NCI-H524 (cell line): ENCODE results near the gene FYTTD1.
A peak's percentile ranks its signal among the peaks of the same experiment; 100 is the strongest.
"Not testable (repeated sequence)": the region's sequence is repeated elsewhere in the genome, so short reads cannot be mapped to it uniquely, and the experiment has no call there.

Experiments
- DNase-seq, 2 experiments: peaks; one replicate each; lab custom pipeline; 2025; lab: John Stamatoyannopoulos, UW

The FYTTD1 gene, protein sequence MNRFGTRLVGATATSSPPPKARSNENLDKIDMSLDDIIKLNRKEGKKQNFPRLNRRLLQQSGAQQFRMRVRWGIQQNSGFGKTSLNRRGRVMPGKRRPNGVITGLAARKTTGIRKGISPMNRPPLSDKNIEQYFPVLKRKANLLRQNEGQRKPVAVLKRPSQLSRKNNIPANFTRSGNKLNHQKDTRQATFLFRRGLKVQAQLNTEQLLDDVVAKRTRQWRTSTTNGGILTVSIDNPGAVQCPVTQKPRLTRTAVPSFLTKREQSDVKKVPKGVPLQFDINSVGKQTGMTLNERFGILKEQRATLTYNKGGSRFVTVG

DNA sequence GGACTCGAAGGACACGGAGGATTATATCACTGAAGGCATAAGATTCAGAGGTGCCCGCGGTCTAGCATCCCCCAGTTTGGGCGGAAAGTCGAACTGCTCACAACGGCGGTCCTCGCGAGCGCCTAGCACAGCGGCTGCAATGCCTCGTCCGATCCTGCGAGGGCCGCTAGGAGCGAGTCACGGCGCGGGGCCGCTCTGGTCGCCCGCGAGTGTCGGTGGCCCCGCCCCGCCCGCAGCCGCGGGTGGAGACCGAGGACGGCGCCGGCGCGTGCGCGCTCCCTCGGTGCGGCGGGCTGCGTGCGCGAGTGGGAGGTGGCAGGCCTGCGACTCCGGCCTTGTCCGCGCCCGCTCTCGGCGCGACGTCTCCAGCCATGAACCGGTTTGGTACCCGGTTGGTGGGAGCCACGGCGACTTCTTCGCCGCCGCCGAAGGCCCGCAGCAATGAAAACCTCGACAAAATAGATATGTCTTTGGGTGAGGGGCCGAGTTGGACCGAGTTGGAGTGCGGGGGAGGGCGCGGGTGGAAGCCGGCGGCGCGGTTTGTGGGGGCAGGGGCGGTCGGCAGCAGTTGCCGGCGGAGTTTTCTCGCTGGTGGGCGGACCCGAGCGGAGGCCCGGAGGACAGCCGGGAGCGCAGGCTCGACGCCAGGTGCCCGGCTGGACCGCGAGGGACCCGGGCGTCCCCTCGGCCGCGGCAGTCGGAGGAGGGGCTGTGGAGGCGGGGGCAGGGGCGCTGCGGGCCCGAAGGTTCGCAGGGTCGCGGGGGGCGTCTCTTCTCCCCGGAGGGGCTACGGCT lies at the start of gene FYTTD1:
Gene FYTTD1, plus strand, starts transcription at position 283 of the 795 bp plus-strand sequence. Its CDS starts 89 bp downstream, at position 372.
- DNase-seq = peak; percentile 87 to 96

DNA sequence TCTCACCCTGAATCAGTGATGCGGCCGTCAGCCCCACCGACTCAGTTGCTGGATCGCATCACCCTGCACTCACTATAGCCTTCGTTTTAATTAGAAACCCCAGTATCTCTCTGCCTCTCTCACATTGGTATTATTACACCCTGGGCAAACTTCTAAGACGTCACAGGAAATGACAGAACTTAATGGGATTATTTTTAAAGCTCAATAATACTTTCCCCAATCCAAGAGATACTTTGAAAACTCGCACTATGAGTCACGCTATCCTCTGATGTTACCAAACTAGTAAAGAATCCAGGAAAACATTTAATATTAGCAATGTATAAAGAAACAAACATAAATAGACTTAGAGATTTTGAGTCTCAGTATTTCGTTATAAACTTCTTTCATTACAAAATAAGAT lies 49.6 kb upstream of the FYTTD1 start:
- DNase-seq = no peak

DNA sequence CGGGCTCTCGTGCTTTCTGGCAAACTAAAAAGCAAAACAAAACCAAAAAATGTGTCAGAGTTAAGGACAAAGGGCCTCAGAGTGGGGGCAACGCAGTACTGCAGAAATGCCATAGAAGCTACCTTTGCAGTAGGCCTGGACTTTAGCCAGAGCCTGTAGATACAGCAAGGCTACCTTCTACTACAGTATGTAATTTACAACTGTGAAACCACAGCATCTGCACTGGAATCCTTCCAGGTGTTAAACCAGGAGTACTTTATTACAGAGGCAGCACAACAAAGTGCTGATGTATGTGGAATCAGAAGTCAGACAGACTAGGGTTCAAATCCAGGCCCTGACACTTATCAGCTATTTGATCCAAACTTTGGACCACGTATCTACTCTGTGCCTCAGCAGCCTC lies 47.8 kb upstream of the FYTTD1 start:
- no peak for DNase-seq

DNA sequence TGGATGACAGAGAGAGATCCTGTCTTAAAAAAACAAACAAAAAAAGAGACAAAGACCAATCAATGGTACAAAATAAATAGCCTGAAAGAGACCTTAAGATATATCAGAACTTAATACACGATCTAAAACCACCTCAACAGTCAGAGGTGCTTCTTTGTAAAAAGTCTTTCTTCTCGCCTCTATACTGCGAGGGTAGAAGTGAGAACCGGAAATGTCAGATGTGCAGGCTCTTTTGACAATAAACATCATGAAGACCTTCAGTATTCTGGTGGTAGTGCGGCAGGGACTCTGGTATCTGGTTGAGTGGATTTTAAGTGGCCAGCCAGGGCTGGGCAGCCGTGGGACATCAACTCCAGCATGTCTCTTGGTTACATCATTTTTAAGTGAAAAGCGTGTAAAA lies 43.0 kb upstream of the FYTTD1 start:
- DNase-seq = no peak

DNA sequence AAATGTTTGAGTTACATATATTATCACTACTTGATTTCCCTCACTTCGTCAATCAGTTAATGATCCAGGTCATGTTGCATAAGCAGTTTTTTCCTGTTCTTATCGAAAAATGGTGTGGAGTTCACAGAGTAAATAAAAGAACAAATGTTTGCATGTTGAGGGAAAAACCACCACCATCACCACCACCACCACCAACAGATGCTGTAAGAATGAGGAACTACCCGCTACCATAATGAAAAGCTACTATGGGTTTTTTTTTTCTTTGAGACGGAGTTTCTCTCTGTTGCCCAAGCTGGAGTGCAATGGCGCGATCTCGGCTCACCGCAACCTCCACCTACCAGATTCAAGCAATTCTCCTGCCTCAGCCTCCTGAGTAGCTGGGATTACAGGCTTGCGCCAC lies 40.5 kb upstream of the FYTTD1 start:
- no peak for DNase-seq

DNA sequence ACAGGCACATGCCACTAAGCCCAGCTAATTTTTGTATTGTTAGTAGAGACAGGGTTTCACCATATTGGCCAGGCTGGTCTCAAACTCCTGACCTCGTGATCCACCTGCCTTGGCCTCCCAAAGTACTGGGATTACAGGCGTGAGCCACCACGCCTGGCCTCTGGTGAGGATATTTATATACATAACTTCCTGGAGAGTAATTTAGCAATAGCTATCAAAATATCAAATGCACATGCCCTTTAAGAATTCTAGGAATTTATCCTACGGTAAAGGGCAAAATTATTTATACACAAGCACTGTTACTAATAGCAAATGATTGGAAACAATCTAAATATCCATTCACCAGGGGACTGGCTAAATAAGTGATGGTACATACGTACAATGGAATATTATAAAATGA lies 38.7 kb upstream of the FYTTD1 start:
- not testable (repeated sequence) for DNase-seq

DNA sequence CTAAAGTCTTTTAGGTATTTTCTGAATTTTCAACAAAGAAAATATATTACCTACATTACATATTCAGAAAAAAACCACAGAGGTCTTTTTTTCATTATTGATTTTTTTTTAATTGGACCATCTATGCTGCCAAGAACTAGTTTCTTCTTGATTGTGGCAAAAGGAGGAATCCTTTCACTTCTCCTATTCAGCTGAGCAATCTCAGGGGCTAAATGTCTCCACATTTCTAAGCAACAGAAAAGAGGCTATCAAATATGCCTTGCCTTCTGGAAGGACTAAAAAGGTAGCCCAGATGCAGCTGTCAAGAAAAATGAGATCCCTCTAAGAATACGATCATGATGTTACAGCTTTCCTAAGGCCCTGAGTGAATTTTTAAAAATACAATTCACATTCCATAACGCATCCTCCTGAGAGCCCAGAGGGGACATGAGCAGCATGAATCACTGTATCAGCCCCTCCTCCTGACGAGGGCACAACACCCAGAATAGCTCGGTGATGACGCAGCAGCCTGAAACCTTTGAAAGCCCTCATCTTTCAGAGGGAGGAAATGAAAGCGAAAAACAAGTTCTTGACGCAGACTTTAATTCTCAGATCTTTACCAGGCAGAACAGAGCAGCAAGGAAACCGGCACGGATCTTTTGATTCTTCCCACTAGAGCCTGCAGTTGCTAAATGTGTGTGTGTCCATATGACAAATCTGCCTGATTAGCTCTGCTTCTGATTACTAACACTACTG lies 37.5 kb upstream of the FYTTD1 start:
- peak in 1 of 2 experiments; percentile 43 for DNase-seq

DNA sequence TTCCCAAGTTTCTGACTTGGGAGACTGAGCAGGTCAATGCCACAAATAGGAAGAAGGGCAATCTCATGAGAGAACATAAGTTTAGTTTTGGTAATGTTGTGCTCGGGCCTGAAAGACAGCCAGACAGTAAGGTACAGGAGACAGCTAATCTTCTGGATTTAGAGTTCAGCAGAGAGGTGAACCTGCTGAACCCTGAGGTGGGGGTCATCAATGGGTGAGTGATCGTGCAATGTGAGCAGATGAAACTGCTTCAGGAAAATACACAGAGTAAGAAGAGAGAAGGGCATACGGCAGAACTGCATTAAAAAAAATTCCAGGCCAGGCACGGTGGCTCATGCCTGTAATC lies 36.2 kb upstream of the FYTTD1 start:
- DNase-seq = no peak

DNA sequence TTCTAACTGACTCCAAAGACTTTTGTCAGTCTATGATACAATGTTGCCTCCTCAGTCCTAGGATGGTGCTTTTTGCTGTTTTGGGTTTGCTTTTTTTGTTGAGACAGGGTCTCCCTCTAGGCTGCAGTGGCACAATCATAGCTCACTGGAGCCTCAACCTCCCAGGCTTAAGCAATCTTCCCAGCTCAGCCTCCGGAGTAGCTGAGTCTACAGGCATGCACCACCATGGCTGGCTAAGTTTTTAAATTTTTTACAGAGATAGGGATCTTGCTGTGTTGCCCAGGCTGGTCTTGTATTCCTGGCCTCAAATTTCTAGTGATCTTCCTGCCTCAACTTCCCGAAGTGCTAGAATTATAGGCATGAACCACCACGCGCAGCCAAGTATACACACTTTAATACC lies 35.4 kb upstream of the FYTTD1 start:
- DNase-seq = no peak

DNA sequence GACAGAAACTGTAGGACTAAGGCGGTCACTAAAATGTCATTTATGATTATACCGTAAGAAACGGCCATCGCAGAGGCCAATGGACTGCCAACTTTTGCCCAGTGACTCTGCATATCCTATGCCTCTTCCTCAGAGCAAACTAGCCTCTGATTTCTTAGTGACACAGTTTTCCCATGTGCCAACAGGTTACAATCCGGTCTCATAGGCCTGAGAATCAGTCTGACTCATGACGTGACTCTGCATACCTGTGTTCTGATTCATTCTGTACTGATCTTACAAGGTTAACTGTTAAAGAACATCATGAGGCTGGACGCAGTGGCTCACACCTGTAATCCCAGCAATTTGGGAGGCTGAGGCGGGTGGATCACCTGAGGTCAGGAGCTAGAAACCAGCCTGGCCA lies 30.8 kb upstream of the FYTTD1 start:
- DNase-seq = no peak

DNA sequence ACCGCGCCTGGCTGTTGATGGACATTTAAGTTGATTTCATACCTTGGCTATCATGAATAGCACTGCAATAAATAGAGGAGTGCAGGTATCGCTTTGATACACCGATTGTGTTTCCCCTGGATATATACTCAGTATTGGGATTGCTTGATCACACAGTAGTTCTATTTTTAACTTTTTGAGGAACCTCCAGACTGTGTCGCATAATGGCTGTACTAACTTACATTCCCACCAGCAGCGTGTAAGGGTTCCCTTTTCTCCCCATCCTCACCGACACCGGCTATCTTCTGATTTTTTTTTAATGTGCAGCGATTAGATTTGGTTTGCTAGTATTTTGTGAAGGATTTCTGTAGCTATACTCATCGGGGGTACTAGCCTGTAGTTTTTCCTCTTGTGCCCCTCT lies 29.0 kb upstream of the FYTTD1 start:
- no peak for DNase-seq

DNA sequence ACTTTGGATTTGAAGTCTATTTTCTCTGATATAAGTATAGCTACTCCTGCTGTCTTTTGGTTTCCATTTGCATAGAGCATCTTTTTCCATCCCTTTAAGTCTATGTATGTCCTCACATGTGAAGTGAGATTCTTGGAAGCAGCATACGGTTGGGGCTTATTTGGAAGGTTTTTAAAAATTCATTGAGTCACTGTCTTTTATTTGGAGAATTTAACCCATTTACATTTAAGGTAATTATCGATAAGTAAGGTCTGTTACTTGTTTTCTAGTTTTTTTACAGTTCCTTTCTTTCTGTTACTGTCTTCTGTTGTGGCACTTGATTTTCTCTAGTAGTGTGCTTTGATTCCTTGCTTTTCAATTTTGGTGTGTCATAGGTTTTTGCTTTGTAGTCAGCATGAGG lies 26.9 kb upstream of the FYTTD1 start:
- no peak for DNase-seq

DNA sequence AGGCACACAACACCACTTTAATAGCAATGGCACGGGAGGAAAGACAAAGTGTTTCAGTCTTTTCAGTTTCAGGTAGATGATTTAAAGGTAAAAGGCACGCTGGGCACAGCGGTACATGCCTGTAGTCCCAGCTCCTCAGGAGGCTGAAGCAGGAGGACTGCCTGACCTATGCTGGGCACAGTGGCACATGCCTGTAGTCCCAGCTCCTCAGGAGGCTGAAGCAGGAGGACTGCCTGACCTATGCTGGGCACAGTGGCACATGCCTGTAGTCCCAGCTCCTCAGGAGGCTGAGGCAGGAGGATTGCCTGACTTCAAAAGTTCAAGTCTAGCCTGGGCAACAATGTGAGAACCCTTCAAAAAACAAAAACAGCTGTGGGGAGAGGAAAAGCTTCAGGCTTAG lies 21.8 kb upstream of the FYTTD1 start:
- peak in 1 of 2 experiments; percentile 16 for DNase-seq

DNA sequence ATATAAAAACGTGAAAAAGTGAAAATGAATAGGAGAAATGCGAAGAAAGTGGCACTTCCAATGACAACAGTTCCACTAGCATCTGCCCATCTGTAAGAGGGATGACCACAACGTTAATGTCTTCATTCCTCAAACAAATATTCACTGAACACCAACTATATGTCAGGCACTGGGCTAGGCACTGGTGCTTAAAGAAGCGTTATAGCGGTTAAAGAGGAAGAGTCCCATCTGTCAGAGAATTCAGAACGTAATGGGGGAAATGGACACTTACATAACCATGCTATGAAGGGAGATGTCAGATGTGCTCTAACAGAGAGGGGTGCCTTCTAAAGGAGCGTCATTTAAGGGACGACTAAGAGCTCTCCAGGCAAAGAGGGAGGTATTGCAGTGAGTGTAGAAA lies 21.2 kb upstream of the FYTTD1 start:
- DNase-seq = peak; percentile 32 to 62

DNA sequence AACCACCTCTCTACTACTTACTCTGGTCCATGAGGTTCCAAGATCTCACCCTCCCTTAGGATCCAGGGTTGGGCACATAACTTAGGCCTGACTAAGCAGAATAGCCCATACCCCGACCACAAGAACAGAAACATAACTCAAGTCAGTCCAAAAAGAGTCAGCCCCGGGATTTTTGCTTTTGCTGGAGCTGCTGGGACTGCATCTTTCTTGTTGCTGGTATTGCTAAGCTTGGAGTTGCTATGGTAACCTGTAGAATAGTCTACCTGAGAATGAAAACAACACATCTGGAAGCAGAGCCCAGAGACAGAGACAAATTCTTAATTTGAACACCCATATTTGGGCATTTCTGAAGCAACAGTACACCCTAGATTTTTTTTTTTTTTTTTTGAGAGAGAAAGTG lies 19.5 kb upstream of the FYTTD1 start:
- DNase-seq = peak in 1 of 2 experiments; percentile 65

DNA sequence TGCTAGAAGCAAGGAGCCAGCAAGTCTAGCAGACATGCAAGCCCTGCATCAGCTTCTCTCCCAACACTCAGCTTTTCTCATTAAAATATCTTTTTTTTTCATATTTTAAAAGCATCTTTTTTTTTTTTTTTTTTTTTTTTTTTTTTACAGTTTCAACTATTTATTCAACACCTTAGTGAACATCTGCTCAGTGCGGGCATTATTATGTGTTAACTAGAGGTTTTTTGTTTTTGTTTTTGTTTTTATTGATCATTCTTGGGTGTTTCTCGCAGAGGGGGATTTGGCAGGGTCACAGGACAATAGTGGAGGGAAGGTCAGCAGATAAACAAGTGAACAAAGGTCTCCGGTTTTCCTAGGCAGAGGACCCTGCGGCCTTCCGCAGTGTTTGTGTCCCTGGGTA lies 18.9 kb upstream of the FYTTD1 start:
- DNase-seq = not testable (repeated sequence)

DNA sequence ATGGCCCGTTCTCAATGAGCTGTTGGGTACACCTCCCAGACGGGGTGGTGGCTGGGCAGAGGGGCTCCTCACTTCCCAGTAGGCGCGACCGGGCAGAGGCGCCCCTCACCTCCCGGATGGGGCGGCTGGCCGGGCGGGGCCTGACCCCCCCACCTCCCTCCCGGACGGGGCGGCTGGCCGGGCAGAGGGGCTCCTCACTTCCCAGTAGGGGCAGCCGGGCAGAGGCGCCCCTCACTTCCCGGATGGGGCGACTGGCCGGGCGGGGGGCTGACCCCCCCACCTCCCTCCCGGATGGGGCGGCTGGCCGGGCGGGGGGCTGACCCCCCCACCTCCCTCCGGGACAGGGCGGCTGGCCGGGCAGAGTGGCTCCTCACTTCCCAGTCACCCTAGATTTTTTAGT lies 18.2 kb upstream of the FYTTD1 start:
- not testable (repeated sequence) for DNase-seq

DNA sequence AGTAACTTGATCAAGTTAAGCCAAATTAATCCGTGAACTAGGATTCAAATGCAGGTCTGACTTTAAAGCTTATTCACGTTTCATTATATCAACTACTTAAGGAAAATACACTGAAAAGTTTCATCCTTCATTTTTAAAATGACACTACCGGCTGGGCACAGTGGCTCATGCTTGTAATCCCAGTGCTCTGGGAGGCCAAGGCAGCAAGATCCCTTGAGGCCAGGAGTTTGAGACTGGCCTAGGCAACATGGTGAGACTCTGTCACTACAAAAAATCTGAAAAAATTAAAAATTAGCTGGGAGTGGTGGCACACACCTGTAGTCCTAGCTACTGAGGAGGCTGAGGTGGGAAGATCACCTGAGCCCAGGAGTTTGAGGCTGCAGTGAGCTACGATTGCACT lies 16.6 kb upstream of the FYTTD1 start:
- no peak for DNase-seq

DNA sequence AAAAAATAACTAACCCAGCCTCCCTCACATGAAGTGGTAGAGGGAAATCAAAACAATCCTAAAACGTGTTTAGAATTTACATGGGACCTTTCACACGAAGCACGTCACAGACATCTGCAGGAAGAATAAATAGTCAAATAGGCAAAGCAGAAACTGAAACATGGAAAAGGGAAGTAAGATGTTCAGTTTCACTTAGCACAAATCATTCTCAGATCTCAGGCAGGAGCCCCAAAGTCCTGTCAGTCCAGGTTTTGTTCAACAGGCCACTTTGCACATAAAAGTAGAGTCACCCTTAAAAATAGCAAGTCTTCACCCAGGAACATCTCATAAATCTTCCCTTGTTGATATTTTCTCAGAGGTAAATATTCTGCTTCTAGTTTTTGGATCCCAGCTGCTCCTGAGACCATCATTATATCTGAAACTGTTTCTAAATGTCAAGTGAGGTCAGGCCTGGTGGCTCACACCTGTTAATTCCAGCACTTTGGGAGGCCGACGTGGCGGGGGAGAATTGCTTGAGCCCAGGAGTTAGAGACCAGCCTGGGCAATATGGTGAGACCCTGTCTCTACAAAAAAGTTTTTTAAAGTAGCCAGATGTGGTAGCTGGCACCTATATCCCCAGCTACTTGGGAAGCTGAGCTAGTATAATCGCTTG lies 14.9 kb upstream of the FYTTD1 start:
- DNase-seq = no peak

DNA sequence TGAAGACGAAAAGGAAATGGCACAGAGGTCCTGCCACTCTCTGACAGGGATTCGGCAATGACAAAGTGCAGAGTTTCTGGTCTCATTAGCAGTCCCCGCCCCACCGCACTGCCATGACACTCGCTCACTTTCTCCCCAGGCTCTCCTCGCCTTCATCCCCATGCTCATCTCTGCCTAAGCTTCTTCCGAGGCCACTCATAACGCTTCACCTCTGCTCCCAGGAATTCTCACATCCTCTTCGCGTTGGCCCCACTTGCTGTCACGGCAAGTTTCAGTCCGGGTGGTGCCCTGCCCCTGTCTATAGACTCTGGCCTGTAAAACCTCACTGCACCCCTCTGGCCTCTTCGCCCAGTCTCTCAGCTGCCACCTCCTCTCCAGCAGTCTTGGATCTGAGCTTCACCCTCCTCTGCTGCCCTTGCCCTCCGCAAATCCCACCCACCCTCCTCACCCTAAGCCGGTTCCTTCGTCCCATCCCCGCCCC lies 13.6 kb upstream of the FYTTD1 start:
- peak in 1 of 2 experiments; percentile 57 for DNase-seq

DNA sequence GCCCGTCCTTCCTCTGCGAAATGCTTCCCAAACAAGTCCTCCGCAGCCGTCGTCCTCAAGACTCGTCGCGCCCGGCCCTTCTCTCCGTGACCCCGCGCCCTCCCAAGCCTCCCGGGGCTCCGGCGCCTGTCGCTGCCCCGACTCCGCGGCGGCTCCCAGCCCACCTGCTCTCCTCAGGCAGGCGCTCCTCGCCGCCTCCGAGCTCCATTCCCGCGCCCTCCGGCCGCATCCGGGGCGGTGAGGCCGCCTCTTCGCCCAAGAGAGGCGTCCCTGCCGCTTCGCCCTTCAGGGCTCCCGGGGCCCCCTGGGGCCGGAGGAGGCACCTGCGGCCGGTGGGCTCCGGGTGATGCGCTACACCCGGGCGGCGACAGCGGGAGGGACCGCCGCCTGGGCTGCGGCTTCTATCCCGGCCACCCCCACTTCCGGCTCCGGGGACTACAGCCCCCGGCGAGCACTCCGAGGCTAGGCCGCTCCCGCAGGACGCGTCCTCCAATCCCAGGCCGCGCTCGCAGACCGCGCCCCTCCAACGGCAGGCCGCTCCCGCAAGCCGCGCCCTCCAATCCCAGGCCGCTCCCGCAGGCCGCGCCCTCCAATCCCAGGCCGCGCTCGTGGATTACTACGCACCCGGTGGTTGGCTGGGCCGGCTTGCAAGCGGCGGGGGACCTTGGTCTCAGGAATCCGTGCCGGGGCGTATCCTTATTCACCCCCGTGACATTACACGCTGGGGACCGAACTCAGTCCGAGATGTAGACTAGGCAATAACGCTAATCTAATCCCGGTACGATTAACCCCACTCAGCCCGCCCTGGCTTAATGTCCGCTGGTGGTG lies 13.0 kb upstream of the FYTTD1 start, which contains the start of gene RUBCN:
Gene RUBCN, minus strand, starts transcription at position 414 of the 828 bp plus-strand sequence. Its CDS starts 185 bp downstream, at position 229.
- DNase-seq = peak; percentile 96 to 98
